RWPE1 (cell line): ENCODE measurements around the gene GRID1.

ENCODE experiments used
- CTCF ChIA-PET: fragments of 350-600 bp; sonication (Branson Sonifier 250); formaldehyde crosslinking; extraction: SDS; loops from one replicate; lab custom pipeline; 2021; lab: Yijun Ruan, JAX
- POLR2A ChIA-PET: fragments of 400-600 bp; formaldehyde crosslinking; extraction: SDS; loops from one replicate; lab custom pipeline; 2020; ENCODE audit warnings: antibody characterized with exemption; ENCODE audit not compliant: low non-redundant PET; lab: Yijun Ruan, JAX
- DNase-seq: peaks from one replicate; pipeline ENCODE4 v3.0.0; 2012; ENCODE audit warnings: low spot score
- H3K27ac ChIP-seq: fragments of 450-650 bp; 2 replicates; pipeline ENCODE4 v1.5.1; 2017
- CTCF ChIP-seq: fragments of 450-650 bp; conservative IDR thresholded peaks from 2 replicates; pipeline ENCODE4 v1.5.1; 2017; ENCODE audit warnings: low read depth, mild to moderate bottlenecking

Gene GRID1

DNA sequence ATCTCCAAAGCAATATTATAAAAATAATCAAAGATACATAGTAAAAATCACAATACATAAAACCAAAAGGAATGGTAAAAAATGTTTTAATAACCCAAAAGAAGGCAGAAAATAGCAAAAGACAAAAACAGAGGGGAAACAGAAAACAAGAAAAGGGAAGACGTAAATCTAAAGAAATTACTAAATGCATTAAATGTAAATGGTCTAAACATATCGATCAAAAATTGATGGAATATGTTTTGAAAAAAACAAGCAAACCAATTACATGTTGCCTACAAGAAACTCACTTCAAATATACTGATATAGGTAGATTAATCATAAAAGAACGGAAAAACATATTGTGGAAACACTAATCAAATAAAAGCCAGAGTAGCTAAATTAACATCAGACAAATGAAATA, 369.1 kb downstream of the GRID1 start:
- TF ChIP-seq CTCF: no peak
- no peak overlapping the region for H3K27ac ChIP-seq
- ChIA-PET CTCF (no interaction called here), POLR2A (no interaction called here)
- no peak for DNase-seq

GRCh38 chr10:85995791-85996190, 370.8 kb downstream of the GRID1 start:
- POLR2A ChIA-PET: no interaction called here
- peak; percentile 59 for DNase-seq
- no peak overlapping the region for H3K27ac ChIP-seq
- CTCF ChIA-PET: interaction anchor here (0.6 to 1.5 kb wide), 16 partner anchors 9 to 1196 kb away, joined by 3 to 11 read pairs (median 4); no protein-coding TSS in a partner anchor
- TF ChIP-seq CTCF: 0 out of 2 replicates have a peak, but pooled peaks have one; percentile 37

DNA sequence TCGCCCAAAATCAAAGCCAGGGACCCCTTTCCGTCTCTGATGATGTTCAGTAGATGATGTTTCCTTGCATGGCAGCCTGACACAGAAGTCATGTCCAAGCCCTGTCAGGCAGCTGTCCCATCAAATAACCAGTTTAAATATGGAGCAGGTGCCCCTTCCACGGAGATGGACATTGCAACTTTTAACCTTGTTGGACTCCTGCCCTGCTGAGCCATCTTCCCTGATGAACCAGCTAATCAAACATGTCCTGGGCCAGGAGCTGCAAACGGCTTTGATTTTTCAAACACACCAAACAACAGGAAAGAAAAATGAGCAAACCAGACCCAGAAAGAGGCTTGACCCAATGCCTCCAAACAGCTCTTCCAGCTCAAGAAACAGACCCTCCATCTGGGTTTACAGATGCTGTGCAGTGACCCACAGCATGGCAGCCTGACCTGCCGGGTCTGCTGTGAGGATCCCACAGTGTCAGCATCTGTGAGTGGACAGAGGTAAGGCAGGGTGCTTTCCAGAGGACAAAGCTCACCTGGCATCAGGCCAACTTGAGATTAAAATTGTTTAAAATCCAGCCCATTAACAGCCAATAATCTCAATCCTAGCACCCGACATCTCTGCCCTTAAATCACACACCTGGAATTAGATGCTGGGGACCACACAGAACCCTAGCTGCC, 372.6 kb downstream of the GRID1 start:
- no peak for DNase-seq
- no peak overlapping the region for H3K27ac ChIP-seq
- POLR2A ChIA-PET: no interaction called here
- CTCF ChIA-PET: no interaction called here
- no peak for TF ChIP-seq CTCF

- ChIA-PET POLR2A (no interaction called here), CTCF (interaction anchor here (0.6 to 0.8 kb wide), 2 partner anchors 12 to 145 kb away, joined by 5 read pairs; no protein-coding TSS in a partner anchor)
- DNase-seq: no peak
- no peak for TF ChIP-seq CTCF
- no peak overlapping the region for H3K27ac ChIP-seq
Measured at GRCh38 chr10:85993140-85993539, 373.5 kb downstream of the GRID1 start.

DNA sequence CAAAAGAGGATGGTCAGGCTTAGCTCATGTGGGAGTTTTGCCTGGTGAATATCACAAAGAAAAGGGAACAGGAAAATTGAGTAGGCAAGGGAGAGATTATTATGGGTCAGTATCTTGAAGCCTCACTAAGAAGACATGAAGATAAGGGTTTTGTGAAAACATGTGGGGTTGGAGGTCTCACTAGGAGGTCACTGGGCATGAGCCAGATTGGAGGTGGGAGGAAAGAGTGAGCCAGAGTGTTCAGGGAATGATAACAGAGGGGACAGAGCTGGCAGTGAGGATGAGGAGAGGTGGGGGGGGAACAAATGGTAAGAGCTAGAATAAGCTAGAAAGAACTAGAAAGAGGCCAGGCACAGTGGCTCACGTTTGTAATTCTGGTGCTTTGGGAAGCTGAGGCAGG, 374.3 kb downstream of the GRID1 start:
- TF ChIP-seq CTCF: no peak
- CTCF ChIA-PET: interaction anchor here (0.6 to 0.8 kb wide), 2 partner anchors 13 to 1760 kb away, joined by 3 to 5 read pairs; no protein-coding TSS in a partner anchor
- H3K27ac ChIP-seq: no peak overlapping the region
- POLR2A ChIA-PET: interaction anchor here (0.7 kb wide), 1 partner anchor 27 kb away, joined by 3 read pairs; no protein-coding TSS in a partner anchor
- DNase-seq: no peak

DNA sequence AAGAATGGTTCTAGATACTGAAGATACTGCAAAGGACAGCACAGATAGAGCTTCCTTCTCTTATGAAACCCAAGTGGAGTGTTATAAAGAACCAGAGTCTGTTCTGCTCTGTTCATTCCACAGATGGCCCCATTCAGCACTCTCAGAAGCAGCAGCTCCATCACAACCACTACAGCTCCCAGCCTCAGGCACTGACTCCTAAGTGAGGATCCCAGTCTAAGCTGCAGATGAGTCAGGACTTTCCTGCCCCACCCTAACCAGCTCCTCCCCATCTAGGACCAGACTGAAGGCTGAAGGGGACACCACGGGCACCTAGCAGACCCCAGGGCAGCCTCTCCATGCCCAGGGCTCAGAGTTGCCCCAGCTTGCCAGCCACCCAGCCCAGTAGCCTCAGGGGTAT, 379.8 kb downstream of the GRID1 start:
- ChIA-PET CTCF (interaction anchor here (1.4 kb wide), 1 partner anchor 9 kb away, joined by 4 read pairs; no protein-coding TSS in a partner anchor), POLR2A (interaction anchor here (0.6 kb wide), 1 partner anchor 127 kb away, joined by 3 read pairs; no protein-coding TSS in a partner anchor)
- no peak overlapping the region for H3K27ac ChIP-seq
- DNase-seq: peak; percentile 38
- no peak for TF ChIP-seq CTCF
